Sigmoid colon (tissue), 7 donors: Measurements from ENCODE around the gene FAM174A. TPM values are rescaled to one million over a fixed set of nuclear protein-coding genes. Genes with fewer than 3 reads are reported as not detected.

ENCODE experiments used
- DNase-seq: peaks from one replicate; pipeline ENCODE4 v3.0.0-alpha.2; 2019
- H3K27ac ChIP-seq, 4 donors: fragments of 200-600 bp; sonication (generic); one replicate each; pipeline ENCODE4 v1.5.1; 2016 to 2019; ENCODE audit warnings: mild to moderate bottlenecking in 1 of 4
- H3K27me3 ChIP-seq, 3 donors: fragments of 200-600 bp; sonication (generic); one replicate each; pipeline ENCODE4 v1.5.1; 2019; ENCODE audit warnings: mild to moderate bottlenecking in 1 of 3
- H3K36me3 ChIP-seq, 4 donors: fragments of 200-600 bp; sonication (generic); one replicate each; pipeline ENCODE4 v1.5.1; 2016 to 2019
- H3K4me1 ChIP-seq, 4 donors: fragments of 200-600 bp; sonication (generic); one replicate each; pipeline ENCODE4 v1.5.1; 2017 to 2019
- H3K4me3 ChIP-seq, 4 donors: fragments of 200-600 bp; sonication (generic); one replicate each; pipeline ENCODE4 v1.5.1; 2017 to 2019; ENCODE audit warnings: mild to moderate bottlenecking in 2 of 4, moderate library complexity in 1 of 4
- H3K9me3 ChIP-seq, 4 donors: fragments of 200-600 bp in 3 of 4; sonication (generic) in 3 of 4; one replicate each; pipeline versions ENCODE4 v1.5.1 to v1.6.1; 2013 to 2019
- EP300 ChIP-seq, 4 donors: sonication (generic); formaldehyde crosslinking; IDR thresholded peaks; one replicate each; pipeline ENCODE4 v1.6.1; 2017; ENCODE audit warnings: antibody characterized with exemption in 4 of 4
- POLR2A ChIP-seq, 2 donors: fragments of 450-650 bp; IDR thresholded peaks; one replicate each; pipeline ENCODE4 v1.6.1; 2016; ENCODE audit warnings: antibody characterized with exemption in 2 of 2, mild to moderate bottlenecking in 2 of 2, moderate library complexity in 2 of 2
- POLR2AphosphoS5 ChIP-seq, 4 donors: sonication (generic); formaldehyde crosslinking; IDR thresholded peaks; one replicate each; pipeline ENCODE4 v1.6.1; 2017; ENCODE audit warnings: antibody characterized with exemption in 4 of 4
- WGBS, 2 donors: extraction: QIAGEN DNeasy Blood & Tissue Kit; methylation state at CpG; one replicate each; pipeline ENCODE4 v1.1.7; 2013; 5-methylcytosine and 5-hydroxymethylcytosine counted together
- intact Hi-C: fragments of 100-400 bp; cut with DNase I; formaldehyde crosslinking; loops from one replicate; pipeline ENCODE4 v1.15.1; 2023
- polyA plus RNA-seq, 3 donors: library from polyadenylated mRNA; stranded (reverse); fragments of 200-250 nt; gene quantifications; one replicate each; pipeline ENCODE4 v1.2.3, GENCODE V29; 2013
- total RNA-seq, 4 donors: library from RNA; depleted of rRNA; stranded (reverse); fragments of >200 nt; gene quantifications; one replicate each; pipeline ENCODE4 v1.1.0, GENCODE V29; 2016
- TF ChIP-seq, protein P1 (sequence below), 4 experiments: fragments of 450-650 bp in 3 of 4; fragments of 200-600 bp in 1 of 4; IDR thresholded peaks; one replicate each; pipeline ENCODE4 v1.5.1; 2016 to 2019; ENCODE audit warnings: antibody characterized with exemption in 4 of 4, mild to moderate bottlenecking in 3 of 4, moderate library complexity in 2 of 4
- donor health status: healthy with polysubstance abuse.
- donor health status: Bipolar disorder and iron deficiency.
- donor health status: healthy.

FAM174A gene
- total and polyA plus RNA-seq, 7 donors = 10.8 to 33.2 (median 21.6) TPM

DNA sequence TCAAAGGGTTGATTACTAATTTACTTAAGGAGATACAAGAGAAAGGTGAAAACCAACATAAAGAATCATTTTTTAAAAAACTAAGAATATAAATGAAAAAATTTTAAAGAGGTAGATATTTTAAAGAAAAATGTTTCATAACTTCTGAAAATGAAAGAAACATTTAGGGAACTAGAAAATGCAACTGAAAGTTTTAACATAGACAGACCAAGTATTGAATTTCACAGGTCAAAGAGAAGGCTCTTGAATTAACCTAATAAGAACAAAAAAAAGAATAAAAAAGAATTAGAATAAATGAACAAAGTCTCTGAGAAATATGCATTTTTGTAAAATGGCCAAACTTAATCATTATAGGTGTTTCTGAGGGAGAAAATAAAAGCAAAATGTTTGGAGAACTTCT, 16.1 kb upstream of the FAM174A start:
- Histone ChIP-seq H3K27me3 (no peaks in the 10 kb centered on the region), H3K9me3 (no peaks in the 10 kb centered on the region), H3K36me3 (no peaks in the 10 kb centered on the region), H3K4me3 (no peak overlapping the region), H3K4me1 (no peaks in the 10 kb centered on the region), H3K27ac (no peak overlapping the region)
- intact Hi-C loops = no loop called here
- DNase-seq = no peak
- TF ChIP-seq POLR2A (IDR thresholded peaks at IDR 0.05) = no peak

DNA sequence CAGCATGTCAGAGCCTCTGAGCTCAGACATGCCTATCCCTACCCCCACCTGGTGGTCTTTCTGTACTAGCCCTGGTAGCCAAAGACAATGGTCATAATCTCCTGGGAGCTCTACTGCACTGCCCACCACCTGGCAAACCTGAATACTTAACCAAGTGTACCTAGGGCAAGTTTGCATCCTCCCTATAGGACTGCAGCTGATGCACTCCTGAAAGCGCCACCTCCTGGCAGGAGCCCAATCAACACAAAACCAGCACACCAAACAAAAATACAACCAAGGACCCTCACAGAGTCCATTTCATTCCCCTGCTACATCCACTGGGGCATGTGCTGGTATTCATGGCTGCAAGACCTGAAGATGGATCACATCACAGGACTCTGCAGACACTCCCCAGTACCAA, 14.8 kb upstream of the FAM174A start:
- intact Hi-C loops = no loop called here

DNA sequence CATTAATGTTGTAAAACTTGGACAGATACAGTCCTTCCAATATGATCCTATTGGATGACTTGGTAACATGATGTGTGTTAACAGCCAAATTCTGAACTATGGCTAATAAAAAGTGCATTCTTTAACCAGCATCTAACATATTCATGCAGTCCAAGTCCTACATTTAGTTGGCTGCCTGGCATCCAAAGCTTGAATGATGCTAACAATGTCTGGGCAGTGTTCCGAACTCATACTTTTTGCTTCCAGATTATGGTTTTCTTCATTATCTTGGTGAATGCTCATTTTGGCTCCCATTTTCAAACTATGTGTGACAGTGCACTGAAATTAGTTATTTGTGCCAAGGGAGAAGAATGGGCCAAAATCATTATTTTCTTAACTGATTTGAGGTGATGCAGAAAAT, 2.8 kb downstream of the FAM174A start:
- Histone ChIP-seq H3K36me3 (no peaks in the 10 kb centered on the region), H3K9me3 (no peaks in the 10 kb centered on the region), H3K27ac (no peak overlapping the region), H3K4me1 (peaks cover 0 to 39% (median 26%) of the 10 kb centered on the region in 4 donors), H3K27me3 (no peaks in the 10 kb centered on the region), H3K4me3 (no peak overlapping the region)
- 88 to 96% methylated on average over 1 of the region's 1 CpG for WGBS, 2 donors
- no peak for DNase-seq
- intact Hi-C loops = no loop called here
- TF ChIP-seq, protein P1, sequence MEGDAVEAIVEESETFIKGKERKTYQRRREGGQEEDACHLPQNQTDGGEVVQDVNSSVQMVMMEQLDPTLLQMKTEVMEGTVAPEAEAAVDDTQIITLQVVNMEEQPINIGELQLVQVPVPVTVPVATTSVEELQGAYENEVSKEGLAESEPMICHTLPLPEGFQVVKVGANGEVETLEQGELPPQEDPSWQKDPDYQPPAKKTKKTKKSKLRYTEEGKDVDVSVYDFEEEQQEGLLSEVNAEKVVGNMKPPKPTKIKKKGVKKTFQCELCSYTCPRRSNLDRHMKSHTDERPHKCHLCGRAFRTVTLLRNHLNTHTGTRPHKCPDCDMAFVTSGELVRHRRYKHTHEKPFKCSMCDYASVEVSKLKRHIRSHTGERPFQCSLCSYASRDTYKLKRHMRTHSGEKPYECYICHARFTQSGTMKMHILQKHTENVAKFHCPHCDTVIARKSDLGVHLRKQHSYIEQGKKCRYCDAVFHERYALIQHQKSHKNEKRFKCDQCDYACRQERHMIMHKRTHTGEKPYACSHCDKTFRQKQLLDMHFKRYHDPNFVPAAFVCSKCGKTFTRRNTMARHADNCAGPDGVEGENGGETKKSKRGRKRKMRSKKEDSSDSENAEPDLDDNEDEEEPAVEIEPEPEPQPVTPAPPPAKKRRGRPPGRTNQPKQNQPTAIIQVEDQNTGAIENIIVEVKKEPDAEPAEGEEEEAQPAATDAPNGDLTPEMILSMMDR (IDR thresholded peaks at IDR 0.05) = no peak
- TF ChIP-seq POLR2A (IDR thresholded peaks at IDR 0.05) = no peak
- no peak for TF ChIP-seq EP300 (IDR thresholded peaks at IDR 0.05)
- TF ChIP-seq POLR2AphosphoS5 (IDR thresholded peaks at IDR 0.05) = no peak

More for the DNA sequence above, 14.8 kb upstream of the FAM174A start:
- no peak overlapping the region for H3K4me3 ChIP-seq
- no peaks in the 10 kb centered on the region for H3K4me1 ChIP-seq
- no peak for DNase-seq
- no peaks in the 10 kb centered on the region for H3K27me3 ChIP-seq
- H3K36me3 ChIP-seq = no peaks in the 10 kb centered on the region
- no peak for TF ChIP-seq POLR2A (IDR thresholded peaks at IDR 0.05)
- no peaks in the 10 kb centered on the region for H3K9me3 ChIP-seq
- no peak overlapping the region for H3K27ac ChIP-seq
- 87 to 88% methylated on average over 1 of the region's 1 CpG for WGBS, 2 donors

DNA sequence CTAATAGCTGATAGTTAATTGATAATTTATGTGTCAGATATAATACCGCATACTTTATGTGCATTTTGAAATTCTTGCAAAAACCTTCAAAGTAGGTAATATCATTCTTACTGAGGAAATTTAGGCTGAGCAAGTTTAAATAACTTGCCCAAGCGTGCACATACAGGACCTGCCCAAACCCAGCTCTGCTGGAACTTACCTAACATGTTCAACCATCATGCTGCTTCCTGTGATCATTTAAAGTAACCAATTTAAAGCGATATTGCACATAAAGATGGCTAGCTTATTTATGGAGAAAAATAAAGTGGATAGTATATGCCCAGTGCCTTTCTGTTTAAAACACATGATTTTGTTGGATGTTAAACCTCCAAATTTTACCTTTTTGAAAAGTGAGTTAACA, 4.3 kb downstream of the FAM174A start:
- Histone ChIP-seq H3K9me3 (no peaks in the 10 kb centered on the region), H3K27ac (no peak overlapping the region), H3K4me1 (peaks cover 0 to 39% (median 23%) of the 10 kb centered on the region in 4 donors), H3K27me3 (no peaks in the 10 kb centered on the region), H3K36me3 (no peaks in the 10 kb centered on the region), H3K4me3 (no peak overlapping the region)
- TF ChIP-seq, protein P1 (IDR thresholded peaks at IDR 0.05) = no peak
- no peak for TF ChIP-seq POLR2AphosphoS5 (IDR thresholded peaks at IDR 0.05)
- TF ChIP-seq POLR2A (IDR thresholded peaks at IDR 0.05) = no peak
- no peak for TF ChIP-seq EP300 (IDR thresholded peaks at IDR 0.05)
- WGBS, 2 donors = 95% methylated on average over 3 of the region's 3 CpGs
- no peak for DNase-seq
- intact Hi-C loops = no loop called here

DNA sequence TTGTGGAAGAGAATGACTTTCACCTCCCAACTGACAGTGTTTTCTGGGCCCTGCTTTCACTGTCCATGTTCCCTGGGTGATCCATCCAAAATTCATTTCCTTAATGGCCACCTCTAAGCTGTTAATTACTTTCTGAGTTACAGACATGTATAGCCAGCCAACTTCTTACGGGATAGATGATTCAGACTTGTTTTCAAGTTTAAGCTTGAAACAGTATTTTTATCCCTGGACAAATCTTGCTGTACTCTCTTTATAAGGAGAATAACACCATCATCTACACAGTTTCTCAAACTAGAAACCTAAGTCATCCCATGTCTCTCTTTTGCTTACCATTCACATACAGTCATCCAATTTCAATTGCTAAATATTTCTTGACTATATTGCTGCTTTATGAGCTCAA, 6.9 kb downstream of the FAM174A start:
- Histone ChIP-seq H3K27ac (no peak overlapping the region), H3K27me3 (no peaks in the 10 kb centered on the region), H3K9me3 (no peaks in the 10 kb centered on the region), H3K36me3 (no peaks in the 10 kb centered on the region), H3K4me1 (peaks cover 0 to 28% (median 9%) of the 10 kb centered on the region in 4 donors), H3K4me3 (no peak overlapping the region)
- intact Hi-C loops = no loop called here
- 90 to 94% methylated on average over 1 of the region's 1 CpG for WGBS, 2 donors
- no peak for DNase-seq
- TF ChIP-seq POLR2AphosphoS5 (IDR thresholded peaks at IDR 0.05) (no peak), POLR2A (IDR thresholded peaks at IDR 0.05) (no peak), EP300 (IDR thresholded peaks at IDR 0.05) (no peak)
- TF ChIP-seq, protein P1 (IDR thresholded peaks at IDR 0.05) = no peak

DNA sequence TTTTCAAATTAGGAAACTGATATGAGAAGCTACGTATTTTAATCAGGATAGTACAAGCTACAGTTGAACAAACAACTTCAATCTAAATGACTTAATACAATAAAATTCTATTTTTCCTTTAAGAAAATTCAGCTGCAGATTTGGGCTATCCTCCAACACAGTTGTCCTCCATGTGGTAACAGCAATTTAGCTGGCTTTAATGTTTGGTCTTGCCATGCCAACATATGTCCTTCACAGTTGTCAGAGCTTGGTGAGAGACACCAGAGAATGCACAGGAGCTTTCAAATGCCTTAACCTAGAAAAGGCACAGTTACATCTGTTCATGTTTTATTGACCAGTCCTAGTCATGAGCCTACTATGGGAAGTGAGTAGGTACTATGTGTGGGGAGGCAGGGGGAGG, 10.8 kb downstream of the FAM174A start:
- Histone ChIP-seq H3K9me3 (no peaks in the 10 kb centered on the region), H3K4me1 (peaks cover 0 to 6% (median 2%) of the 10 kb centered on the region in 4 donors), H3K4me3 (no peak overlapping the region), H3K36me3 (no peaks in the 10 kb centered on the region), H3K27ac (no peak overlapping the region), H3K27me3 (no peaks in the 10 kb centered on the region)
- no peak for DNase-seq
- TF ChIP-seq, protein P1 (IDR thresholded peaks at IDR 0.05) = no peak
- TF ChIP-seq POLR2A (IDR thresholded peaks at IDR 0.05) (no peak), POLR2AphosphoS5 (IDR thresholded peaks at IDR 0.05) (no peak), EP300 (IDR thresholded peaks at IDR 0.05) (no peak)
- WGBS, 2 donors = 91 to 95% methylated on average over 1 of the region's 1 CpG
- intact Hi-C loops = no loop called here
